IPS DF 19.7 (cell line): Measurements from ENCODE around the gene PLIN5.
"Not testable (repeated sequence)": the region's sequence is repeated elsewhere in the genome, so short reads cannot be mapped to it uniquely, and the experiment has no call there.

Source experiments
- DNase-seq: peaks from one replicate; pipeline ENCODE4 v3.0.0-alpha.2; 2013; ENCODE audit warnings: low read depth, low spot score

The PLIN5 gene

DNA sequence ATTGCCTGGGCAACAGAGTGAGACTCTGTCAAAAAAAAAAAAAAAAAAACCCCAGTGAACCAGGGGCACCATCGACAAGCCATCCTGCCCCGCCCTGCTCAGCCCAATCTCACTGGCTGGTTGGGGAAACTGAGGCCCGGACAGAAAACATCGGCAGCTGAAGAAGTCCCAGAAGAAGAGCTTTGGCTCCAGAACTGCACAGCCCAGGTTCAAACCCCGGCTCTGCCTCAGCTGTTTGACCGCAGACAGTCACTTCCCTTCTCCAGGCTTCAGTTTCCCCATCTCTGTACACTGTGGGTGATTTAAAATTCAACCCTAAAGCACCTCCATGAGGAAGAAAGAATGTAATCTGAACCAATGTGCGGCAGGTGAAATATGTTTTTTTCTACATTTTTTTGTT lies 33.9 kb upstream of the PLIN5 start:
- no peak for DNase-seq

DNA sequence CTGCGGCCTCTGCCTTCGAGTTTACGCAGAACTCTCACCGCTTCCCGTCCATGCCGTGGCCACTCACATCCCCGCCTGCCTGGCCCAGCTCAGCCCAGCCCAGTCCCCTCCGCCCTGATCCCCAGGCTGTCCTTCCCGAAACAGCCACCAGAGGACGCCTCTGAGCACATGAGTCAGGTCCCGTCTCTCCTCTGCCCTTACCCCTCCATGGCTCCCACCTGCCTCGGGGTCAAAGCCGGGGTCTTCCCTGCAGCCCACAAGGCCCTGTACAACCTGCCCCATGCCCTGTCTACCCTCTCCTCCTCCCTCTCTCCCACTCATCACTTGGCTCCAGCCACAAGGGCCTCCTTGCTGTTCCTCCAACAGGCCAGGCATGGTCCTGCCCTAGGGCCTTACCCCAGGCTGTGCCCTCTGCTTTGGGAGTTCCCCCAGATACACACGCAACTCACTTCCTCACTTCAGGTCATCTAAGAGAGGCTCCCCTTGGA lies 32.6 kb upstream of the PLIN5 start:
- DNase-seq: no peak

DNA sequence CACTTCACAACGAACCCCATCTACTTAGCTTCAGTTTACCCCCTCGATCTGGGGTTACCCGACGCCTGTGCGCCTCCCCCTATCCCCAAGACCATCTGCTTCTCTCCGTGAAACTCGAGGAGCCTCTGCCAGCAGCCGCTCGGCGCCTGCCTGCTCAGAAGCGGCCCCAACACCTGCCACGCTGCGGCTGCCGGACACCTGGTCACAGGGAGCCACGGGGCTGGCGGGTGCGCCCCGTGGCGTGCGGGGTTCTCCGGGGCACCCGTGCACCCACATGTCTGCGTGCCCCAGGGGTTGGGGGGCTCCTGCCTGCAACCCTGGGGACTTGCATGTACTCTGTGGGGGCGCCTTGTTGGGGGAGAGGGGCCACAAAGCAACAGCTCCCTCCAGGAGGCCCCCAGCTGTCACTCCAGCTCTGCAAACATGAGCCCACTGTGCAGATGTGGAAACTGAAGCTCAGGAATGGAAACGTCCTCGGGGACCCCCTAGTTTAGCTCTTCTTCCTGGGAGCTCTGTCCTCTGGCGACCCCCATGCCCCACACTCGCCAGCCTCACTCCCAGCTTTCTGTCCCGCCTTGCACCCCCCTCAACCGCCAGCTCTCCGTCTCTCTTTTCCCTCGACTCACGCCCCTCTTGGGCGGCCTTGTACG lies 31.5 kb upstream of the PLIN5 start:
- no peak for DNase-seq

DNA sequence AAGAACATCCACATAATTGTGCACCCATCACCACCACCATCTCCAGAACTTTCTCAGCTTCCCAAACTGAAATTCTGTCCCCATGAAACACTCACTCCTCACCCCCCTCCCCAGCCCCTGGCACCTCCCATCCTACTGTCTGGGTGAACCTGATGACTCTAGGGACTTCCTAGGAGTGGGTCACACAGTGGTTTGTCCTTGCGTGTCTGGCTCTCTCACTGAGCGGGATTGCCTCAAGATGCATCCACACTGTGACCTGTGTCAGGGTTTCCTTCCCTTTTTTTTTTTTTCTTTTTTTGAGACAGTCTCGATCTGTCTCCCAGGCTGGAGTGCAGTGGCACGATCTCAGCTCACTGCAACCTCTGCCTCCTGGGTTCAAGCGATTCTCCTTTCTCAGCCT lies 28.5 kb upstream of the PLIN5 start:
- not testable (repeated sequence) for DNase-seq

DNA sequence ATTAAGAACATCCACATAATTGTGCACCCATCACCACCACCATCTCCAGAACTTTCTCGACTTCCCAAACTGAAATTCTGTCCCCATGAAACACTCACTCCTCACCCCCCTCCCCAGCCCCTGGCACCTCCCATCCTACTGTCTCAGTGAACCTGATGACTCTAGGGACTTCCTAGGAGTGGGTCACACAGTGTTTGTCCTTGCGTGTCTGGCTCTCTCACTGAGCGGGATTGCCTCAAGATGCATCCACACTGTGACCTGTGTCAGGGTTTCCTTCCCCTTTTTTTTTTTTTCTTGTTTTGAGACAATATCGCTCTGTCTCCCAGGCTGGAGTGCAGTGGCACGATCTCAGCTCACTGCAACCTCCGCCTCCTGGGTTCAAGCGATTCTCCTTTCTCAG lies 27.1 kb upstream of the PLIN5 start:
- DNase-seq: not testable (repeated sequence)

DNA sequence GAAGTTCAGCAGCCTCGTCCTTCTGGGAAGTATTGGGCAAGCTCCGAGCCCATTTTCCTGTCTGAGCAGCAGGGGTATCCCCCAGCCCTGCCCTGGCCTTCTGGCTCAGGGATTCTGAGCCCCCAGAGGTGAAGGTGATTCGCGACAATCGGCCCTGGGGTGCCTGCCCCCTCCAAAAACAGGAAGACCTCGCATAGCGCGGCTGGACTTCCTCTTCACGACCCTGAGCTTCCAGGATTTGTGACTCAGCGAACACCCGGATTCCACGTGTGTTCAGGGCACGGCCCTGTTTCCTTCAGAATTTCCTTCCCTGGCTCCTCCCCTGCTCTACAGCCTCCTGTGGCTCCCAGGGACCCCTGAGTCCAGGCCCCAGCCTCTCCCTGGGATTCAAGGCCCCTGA lies 24.5 kb upstream of the PLIN5 start, which contains the start of gene SEMA6B:
Gene SEMA6B, minus strand, starts transcription at position 116 of the 400 bp plus-strand sequence. CDS start 1,227 bp downstream, outside the sequence.
- DNase-seq: no peak

DNA sequence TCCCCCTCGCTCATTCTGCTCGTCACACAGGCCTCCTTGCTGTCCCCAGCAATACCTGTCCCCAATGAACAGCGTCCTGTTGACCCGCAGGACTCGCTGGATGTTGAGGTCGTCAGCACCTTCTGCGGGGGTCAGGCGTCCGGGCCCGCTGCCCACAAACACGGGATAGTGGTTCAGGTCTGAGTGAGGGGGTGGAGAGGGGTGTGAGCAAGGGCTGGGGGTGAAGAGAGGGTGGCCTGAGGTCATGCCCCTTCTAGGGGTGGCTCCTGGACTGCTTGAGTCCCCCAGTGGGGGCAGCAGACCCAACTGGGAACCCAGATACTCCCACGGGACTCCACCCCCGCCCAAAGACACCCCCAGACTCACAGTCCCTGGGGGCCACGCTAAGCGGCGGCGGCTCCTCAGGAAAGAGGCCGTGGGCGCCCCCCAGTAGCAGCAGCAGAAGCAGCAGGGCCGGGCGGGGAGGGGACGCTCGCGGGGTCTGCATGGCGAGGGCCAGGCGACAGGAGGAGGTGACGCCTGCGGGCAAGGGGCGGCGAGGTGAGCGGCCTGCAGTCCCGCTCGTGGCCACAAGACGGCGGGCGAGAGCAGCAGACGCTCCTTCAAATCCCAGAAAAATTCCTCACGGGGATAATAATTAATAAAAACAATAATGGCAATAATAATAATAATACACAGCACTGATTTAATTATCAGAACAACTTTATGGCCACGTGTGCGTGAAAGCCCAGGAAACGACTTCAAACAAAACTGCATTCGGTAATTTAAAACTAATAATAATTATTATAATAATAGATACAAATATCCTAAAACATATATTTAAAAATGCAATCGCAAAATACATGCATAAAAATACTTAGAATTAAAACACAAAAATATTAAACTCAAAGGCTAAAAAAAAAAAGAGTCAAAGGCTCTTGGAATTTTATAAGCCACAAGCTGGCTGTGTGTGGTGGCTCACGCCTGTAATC lies 23.2 kb upstream of the PLIN5 start:
- DNase-seq: no peak

DNA sequence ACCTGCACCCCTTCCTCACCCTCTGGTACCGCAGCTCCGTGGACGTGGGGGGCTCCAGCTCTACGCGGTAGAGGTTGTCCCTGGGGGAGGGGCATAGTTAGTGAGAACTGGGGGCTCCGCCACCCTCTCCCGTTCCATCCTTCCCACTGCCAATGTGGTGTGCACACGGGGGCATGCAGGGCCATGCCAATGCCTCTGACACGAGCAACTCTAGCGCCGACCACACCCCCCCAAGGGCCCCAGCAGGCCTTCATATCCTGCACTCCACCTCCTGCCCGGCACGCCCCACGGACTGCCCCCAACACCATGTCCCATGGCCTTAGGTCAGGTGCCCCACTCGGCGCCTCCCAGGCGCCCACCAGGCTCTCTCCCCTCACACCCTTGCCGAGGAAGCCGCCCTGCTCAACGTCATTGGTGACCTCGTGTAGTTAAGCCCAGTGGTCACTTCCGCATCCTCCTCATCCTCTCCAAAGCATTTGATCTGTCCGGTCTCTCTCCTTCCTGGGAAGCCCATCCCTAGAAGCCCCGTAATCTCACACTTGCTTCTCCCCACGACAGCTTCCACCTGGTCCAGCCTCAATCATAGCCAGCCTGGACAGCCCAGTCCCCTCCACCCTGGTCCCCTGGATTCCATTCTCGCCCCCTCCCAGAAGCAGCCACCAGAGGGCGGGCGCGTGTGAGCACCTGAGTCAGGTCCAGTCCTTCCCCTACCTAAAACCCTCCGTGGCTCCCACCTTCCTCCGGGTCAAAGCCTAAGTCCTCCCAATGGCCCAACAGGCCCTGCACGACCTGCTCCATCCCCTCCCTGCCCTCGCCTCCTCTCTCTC lies 22.3 kb upstream of the PLIN5 start:
- DNase-seq: no peak

DNA sequence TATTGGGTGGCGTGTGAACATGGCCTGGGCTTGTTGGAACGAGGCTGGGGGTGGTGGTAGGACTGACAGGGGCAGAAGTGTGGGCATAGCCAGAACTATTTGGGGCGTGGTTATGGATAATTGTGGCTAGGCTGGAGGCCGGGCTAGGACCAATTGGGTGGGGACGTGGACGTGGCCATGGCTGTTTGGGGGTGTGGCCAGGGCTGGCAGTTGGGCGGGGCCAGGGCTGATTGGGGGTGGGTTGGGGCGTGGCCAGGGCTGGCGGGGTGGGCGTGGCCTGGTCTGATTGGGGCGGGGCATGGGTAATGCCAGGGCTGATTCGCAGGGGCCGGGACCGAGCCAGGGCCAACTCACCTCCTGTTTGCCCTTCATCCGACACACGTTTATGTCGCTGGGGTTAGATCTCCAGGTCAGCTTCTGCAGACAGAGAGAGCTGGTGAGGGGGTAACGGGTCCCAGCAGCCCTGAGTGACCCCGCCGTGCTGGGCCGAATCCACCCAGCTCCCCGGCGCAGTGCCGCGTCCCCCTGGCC lies 21.6 kb upstream of the PLIN5 start:
- DNase-seq: no peak

DNA sequence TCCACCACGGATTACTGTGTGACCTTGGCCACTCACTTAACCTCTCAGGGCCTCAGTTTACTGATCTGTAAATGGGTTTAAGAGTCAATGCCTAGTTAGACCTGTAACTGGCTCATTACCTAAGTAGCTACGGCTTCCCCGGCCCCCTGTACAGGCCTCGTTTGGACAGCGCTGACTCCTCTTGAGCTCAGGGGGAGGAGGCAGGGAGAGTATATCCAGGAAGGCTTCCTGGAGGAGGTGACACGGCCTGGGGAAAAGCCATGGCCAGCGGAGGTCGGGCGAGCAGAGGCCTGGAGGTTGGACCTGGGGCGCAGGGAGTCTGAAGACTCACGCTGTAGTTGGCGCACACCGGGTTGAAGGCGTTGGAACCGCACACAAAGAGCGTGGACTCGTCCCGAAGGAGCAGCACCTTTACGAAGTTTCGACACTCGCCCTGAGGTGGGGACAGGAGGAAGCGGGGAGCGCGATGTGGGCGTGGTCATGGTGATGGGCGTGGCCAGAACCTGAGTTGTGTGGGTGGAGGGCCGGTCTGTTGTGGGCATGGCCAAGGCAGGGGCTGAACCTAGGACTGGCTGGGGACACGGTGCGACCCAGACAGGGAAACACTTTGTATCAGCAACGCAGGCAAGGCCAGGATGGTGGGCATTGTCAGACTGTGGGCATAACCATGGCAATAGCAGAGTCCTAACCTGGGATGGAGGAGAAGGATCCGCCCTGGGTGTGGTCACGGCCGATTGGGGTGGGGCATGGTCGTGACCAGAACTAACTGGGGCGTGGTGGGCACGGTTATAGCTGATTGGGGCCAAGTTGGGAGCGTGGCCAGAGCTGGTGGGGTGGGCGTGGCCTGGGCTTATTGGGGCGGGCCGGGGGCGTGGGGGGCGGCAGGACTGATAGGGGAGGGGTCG lies 20.9 kb upstream of the PLIN5 start:
- DNase-seq: no peak

DNA sequence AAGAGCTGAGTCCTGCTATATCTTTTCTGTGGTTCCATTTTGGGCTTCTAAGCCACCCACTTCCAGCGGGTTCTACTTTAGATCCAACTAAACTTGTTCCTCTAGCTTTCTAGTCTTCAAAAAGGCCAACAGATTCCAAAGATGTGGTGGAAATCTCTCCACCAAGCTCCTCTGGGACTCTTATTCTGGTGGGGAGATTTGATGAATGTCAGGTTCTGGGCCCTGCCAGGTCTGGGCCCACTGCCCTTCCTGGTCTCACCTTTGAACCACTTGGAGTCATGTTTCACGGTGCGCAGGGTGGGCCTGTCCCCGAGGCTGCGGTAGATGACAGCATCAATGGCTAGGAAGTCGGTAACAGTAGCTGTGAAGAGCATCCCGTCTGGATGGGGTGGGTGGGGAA lies 19.7 kb upstream of the PLIN5 start:
- DNase-seq: no peak

DNA sequence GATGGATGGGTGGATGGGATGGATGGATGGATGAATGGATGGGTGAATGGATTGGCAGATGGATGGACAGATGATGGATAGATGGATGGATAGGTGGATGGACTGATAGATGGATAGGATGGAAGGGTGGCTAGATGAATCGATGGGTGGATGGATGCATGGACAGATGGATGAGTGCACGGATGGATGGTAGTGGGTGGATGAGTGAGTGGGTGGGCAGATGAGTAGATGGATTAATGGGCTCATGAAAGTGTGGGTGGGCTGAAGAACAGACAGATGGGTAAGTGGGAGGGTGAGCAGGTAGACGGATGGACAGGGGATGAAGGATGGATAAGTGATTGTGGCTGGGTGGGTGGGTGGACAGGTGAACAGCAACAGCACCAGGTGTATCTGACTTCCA lies 18.8 kb upstream of the PLIN5 start:
- no peak for DNase-seq

DNA sequence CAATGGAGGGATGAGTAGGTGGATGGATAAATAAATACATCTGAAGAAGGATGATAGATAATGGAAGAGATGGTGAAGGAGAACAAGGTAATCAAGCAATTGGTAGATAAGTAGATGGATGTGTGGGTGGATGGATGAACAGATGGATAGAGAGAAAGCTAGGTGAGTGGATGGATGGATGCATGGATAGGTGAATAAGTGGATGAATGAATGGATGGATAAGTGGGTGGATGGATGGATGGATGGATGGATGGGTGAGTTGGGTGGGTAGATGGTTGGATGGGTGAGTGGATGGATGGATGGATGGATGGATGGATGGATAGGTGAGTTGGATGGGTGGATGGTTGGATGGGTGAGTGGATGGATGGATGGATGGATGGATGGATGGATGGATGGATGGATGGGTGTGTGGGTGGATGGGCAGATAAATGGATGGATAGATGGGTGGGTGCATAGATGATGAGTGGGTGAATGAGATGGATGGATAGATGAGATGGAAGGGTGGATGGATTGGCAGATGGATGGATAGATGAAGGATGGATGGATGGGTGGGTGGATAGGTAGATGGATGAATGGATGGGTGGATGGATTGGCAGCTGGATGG lies 18.2 kb upstream of the PLIN5 start:
- DNase-seq: no peak

DNA sequence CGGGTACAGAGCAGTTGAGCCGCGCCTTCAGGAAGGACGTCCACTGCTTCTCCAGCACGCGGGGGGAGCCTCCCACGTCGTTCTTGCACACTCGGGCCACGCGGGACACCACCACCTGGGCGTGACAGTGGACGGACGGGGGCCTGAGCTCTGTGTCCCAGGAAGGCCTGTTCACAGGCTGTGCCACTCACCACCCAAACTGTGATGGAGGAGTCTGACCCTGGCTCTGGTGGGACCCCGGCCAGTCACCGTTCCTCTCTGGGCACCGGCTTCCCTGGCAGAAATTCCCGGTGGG lies 17.4 kb upstream of the PLIN5 start:
- no peak for DNase-seq

DNA sequence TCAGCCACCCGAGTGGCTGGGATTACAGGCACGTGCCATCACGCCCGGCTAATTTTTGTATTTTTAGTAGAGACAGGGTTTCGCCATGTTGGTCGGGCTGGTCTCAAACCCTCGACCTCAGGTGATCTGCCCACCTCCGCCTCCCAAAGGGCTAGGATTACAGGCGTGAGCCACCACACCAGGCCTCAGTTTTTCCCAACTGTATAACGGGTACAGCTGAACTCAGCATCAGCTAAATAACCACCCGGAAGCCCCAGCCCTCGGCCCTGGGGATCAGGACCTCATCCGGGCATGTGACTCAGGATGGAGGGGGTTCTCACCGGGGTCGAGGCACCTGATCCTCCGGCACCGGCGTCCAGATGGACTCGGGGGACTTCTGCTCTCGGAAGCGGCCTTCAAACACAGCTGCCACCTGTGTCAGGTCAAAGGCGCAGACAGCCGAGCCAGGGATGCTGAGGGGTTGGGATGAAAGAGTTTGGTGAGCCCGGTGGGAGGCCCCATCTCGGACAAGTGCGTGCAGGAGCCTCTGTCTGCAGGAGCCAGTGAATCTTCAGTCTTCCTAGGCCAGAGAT lies 15.5 kb upstream of the PLIN5 start:
- DNase-seq: no peak

DNA sequence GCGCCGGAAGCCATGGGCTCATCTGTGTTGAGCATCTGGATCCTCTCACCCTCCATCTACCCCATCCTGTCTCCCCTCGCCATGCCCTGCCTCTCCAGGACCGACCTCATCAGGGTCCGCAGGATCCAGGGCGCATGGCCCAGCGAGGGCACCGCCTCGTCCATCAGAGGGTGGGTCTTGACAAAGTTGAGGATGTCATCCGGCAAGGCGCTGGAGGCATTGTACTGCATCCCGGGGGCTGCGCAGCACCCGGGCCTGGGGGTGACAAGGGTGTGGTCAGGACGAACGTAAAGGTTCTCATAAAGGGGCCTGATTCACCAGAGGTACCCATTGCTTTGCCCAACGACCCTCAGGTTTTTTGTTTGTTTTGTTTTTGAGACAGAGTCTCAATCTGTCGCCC lies 15.0 kb upstream of the PLIN5 start:
- no peak for DNase-seq

DNA sequence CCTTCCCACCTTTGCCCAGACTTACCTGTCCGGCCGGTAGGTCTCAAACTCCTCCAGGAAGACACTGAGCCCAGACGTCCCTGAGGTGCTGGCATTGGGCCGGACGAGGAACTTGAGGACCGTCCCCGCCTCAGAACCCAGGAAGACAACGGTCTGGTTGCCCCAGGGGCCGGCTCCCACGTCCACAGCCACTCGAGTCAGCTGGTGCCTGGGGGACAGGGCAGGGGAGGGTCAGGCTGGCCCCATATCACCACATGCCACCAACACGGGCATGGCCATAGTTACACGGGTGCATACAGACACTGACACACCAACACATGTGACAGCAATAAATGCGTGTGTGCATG lies 13.2 kb upstream of the PLIN5 start:
- DNase-seq: no peak

DNA sequence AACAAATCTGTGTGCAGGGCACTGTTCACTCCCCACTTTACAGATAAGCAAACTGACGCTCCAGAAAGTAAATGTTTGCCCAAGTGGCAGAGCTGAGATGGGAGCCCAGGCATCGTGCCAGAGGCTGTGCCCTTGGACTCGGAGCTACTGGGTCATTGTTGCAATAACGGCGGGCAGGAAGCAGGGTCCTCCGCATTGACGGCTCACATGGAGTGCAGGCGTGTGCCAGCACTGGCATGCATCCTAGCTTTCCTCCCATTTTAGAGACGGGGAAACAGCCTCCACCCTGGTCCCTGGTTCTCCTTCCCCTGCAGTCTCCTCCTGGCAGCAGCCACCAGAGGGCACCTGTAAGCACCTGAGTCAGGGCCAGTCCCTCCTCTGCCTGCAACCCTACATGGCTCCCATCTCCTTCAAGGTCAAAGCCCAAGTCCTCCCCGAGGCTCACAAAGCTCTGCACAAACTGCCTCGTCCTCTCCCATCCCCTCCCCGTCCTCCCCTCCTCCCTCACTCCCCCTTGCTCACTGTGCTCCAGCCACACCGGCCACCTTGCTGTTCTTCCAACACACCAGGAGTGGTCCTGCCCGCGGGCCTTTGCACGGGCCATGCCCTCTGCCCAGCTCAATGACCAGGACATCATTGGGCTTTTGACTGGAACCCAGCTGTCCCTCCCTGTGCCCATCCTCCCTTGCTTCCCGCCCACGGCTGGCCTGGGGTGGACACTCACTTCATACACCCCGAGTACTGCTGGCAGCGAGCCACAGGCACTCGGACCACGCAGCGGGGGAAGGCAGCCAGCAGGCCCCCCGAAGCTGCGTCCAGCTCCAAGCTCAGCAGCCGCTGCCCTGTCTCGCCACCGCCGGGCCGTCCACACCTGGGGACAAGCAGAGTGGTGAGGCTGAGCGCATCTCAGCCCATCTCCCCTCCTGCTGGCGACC lies 12.5 kb upstream of the PLIN5 start:
- DNase-seq: no peak
